ENCODE results near the gene ADARB2.

ADARB2 gene

GRCh38 chr10:1182280-1183032 is 554.9 kb downstream of the ADARB2 start:
- no peak for DNase-seq (ENCODE audit: extremely low spot score)
- ChIA-PET CTCF (interaction anchor here (1.3 kb wide), 1 partner anchor 24 kb away, joined by 3 read pairs; no protein-coding TSS in a partner anchor), POLR2A (no interaction called here)
- no peak for TF ChIP-seq CTCF (IDR thresholded peaks at IDR 0.05; ENCODE audit: control extremely low read depth, extremely low read depth, low read depth, missing control alignments)

- CTCF ChIA-PET: no interaction called here
- DNase-seq (ENCODE audit: extremely low spot score): no peak
- TF ChIP-seq CTCF (IDR thresholded peaks at IDR 0.05; ENCODE audit: control extremely low read depth, extremely low read depth, low read depth, missing control alignments): no peak
- POLR2A ChIA-PET: no interaction called here
Observed at GRCh38 chr10:1180836-1181235, 556.5 kb downstream of the ADARB2 start.

- ChIA-PET CTCF (no interaction called here), POLR2A (no interaction called here)
- TF ChIP-seq CTCF (IDR thresholded peaks at IDR 0.05; ENCODE audit: control extremely low read depth, extremely low read depth, low read depth, missing control alignments): no peak
- DNase-seq (ENCODE audit: extremely low spot score): no peak
Observed at GRCh38 chr10:1180071-1180730, 557.1 kb downstream of the ADARB2 start.

GRCh38 chr10:1179346-1180070 is 557.8 kb downstream of the ADARB2 start:
- TF ChIP-seq CTCF (IDR thresholded peaks at IDR 0.05; ENCODE audit: control extremely low read depth, extremely low read depth, low read depth, missing control alignments): no peak
- no peak for DNase-seq (ENCODE audit: extremely low spot score)
- CTCF ChIA-PET: no interaction called here
- POLR2A ChIA-PET: no interaction called here

- CTCF ChIA-PET: no interaction called here
- POLR2A ChIA-PET: no interaction called here
- TF ChIP-seq CTCF (IDR thresholded peaks at IDR 0.05; ENCODE audit: control extremely low read depth, extremely low read depth, low read depth, missing control alignments): no peak
- DNase-seq (ENCODE audit: extremely low spot score): no peak
Observed at GRCh38 chr10:1178506-1178905, 558.8 kb downstream of the ADARB2 start.

GRCh38 chr10:1177936-1178335 is 559.4 kb downstream of the ADARB2 start:
- CTCF ChIA-PET: no interaction called here
- no peak for TF ChIP-seq CTCF (IDR thresholded peaks at IDR 0.05; ENCODE audit: control extremely low read depth, extremely low read depth, low read depth, missing control alignments)
- no peak for DNase-seq (ENCODE audit: extremely low spot score)
- POLR2A ChIA-PET: no interaction called here

Data from GM10248 (cell line).